Endometrial microvascular endothelial cells (primary cell): ENCODE results near the gene ZNF548. TPM values are rescaled to one million over a fixed set of nuclear protein-coding genes. Genes with fewer than 3 reads are reported as not detected.

Source experiments
- in situ Hi-C: cut with HindIII; loops from 2 replicates; pipeline ENCODE4 v1.10.0; 2017; ENCODE audit warnings: low sequenced_read_pairs, low pct_unique_long_range_greater_than_20kb; ENCODE audit errors: inconsistent ontology term
- total RNA-seq: library from RNA; depleted of rRNA; stranded (reverse); fragments of >200 nt; gene quantifications from one replicate; pipeline ENCODE4 v1.2.3, GENCODE V29; 2015; ENCODE audit errors: inconsistent ontology term

ZNF548 gene
- total RNA-seq, 1 donor from 2014 or later = 7.5 TPM

DNA sequence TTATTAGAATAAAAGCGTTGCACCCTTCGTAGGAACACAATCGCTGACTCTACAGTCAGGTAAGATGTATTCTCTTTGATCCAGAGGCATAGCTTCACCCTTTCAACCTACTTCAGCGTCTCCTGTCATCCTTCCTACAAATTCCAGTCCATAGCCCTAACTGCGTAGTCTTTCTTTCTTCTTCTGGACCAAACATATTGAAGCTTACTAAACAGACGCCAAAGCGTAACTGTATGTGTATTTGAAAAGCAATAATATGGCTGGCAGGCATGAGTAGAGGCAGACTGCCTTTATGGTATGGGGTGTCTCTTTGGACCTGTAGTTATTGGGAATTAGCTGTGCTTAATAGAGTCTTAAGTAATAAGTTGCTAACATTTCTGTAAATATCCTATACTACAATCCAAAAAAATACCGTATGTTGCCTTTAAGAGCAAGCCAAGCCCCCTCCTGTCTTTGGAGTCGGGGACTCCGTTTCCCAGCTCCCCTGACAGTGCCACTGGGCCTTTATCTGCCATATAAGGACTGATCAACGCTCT lies 392 bp upstream of the ZNF548 start:
- in situ Hi-C loops = no loop called here

DNA sequence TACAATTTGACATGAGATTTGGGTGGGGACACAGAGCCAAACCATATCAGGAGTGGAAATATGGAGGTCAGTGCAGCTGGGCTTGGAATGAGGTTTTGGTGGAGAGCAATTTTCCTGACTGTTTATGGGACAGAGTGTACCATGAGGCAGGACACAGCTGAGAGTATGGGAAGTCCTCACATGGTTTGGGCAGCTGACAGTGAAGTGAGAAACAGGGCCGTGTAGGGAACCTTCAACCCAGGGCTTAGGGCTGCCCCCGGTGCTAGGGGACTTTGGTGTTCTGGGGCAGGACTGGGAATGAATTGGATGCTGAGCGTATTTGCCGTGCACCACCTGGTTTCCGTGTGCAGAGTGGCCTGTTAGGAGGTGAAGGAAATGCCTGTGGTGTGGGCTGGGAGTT lies 6.1 kb downstream of the ZNF548 start:
- in situ Hi-C loops = no loop called here

DNA sequence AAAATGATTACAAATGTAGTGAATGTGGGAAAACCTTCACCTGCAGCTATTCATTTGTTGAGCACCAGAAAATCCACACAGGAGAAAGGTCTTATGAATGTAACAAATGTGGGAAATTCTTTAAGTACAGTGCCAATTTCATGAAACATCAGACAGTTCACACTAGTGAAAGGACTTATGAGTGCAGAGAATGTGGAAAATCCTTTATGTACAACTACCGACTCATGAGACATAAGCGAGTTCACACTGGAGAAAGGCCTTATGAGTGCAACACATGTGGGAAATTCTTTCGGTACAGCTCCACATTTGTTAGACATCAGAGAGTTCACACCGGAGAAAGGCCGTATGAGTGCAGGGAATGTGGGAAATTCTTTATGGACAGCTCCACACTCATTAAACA lies 9.2 kb downstream of the ZNF548 start:
- in situ Hi-C loops = no loop called here

DNA sequence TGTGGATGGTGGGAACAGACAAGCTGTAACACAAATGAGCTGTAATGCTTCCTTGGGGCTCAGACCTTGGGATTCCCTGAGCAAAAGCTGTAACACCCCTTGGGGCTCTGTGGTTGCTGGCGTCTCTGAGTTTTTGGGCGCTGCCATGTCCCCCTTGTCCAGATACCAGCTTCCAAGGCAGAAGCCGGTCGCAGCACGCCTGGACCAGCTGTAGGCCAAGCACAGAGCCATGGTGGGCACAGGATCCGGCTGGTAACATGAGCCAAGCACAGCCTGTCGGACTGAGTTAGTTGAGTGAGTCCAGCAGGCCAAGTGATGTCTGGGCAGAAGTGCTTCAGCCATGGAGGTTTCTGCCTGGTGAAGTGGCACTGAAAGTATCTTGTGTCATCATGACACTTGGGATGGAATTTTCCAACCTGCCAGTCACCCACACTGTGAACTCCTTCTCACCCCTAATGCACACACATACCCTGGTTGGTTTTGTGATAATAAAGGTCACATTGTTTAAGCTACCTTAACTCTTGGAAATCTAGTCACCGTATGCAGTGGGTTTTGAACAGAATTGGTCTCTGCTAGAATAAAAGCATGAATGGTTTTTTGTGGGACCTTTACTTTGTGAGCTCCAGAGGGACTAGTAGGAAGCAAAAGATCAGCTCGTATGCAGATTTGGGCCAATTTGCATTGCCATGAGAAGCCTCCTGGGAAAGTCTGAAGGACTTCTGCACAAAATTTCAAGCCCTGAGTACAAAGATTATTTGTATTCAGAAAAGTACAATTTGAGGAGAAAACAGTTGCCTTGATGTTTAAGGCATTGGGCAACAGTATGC lies 14.3 kb downstream of the ZNF548 start:
- in situ Hi-C loops = no loop called here

DNA sequence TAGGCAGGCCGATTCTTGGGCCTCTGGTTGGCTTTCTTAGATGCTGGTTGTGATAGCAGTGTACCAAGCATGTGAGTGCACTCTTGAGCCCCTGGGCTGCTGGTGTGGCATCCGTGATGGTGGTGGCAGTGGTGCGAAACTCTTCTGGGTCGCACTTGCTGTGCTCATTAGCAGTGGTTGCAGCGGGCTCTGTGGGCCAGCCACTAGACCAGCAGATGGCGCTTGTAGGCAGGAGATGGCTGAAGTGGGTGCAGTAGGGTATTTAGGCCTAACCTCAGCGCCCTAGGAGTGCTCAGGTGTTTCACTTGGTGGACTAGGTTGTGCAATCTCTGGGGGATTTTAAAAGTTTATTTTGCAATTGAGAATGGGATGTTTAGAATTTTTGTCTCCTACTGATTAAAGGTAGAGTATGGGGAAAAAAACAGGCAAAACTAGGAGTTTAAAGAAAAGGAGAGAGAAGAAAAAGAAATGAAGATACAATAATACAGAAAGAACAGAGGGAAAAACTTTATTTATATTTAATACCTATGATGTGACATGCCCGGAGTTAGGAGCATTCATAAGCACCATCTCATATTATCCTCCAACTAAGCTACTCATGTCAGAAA lies 17.0 kb downstream of the ZNF548 start:
- in situ Hi-C loops = no loop called here

DNA sequence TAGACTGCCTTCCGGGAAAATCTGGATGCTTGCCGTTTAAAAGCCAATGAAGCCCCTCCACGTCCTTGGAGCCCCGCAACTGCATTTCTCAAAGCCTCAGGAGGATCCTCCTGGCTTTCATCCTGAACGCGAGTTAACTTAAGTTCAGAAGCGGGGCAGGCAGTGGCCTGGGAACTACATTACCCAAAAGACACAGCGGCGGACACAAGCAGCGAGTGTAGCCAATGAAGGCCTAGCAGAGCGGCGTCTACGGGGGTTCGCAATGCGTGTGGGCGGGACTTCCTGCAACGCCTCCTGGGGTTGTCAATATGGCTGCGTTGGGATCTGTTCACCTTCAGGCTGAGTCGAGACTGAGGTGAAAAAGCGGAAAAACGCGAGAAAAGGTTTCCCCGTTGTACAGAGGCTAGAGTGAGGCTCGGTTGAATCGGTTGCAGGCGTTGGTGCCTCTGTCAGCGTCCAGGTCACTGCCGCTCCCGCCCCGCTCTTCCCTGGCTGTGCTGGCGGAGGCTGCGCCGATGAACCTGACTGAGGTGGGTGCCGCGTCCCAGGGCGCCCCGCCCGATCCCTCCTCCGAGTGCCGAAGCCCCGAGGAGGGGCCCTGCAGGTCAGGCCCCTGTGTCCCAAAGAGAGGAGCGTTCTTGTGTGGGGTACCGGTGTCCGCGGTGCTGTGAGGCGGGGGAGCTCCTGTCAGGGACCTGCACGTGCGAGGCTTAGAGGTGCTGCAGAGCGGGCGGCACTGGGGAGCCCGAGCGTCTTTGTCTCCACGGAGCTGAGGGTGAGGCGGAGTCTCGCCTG lies 21.4 kb downstream of the ZNF548 start, which contains the start of gene ZNF17:
Gene ZNF17 (plus strand): TSS at position 285 of the 795 bp plus-strand sequence. CDS start 2,455 bp downstream, outside the sequence.
- in situ Hi-C loops = no loop called here

DNA sequence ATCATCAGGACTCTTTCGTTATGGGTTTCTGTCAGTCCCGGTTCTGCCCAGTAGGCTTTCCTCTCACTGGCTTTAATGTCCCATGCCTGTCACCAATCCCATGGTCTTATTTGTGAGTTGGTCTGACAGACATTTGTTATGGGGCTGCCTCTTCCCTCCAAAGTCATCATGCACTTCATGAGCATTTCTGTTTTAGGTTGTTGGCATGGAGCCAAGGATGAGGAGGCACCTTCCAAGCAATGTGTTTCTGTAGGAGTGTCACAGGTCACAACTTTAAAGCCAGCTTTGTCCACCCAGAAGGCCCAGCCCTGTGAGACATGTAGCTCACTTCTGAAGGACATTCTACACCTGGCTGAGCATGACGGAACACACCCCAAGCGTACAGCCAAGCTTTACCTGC lies 29.8 kb downstream of the ZNF548 start:
- in situ Hi-C loops = no loop called here

DNA sequence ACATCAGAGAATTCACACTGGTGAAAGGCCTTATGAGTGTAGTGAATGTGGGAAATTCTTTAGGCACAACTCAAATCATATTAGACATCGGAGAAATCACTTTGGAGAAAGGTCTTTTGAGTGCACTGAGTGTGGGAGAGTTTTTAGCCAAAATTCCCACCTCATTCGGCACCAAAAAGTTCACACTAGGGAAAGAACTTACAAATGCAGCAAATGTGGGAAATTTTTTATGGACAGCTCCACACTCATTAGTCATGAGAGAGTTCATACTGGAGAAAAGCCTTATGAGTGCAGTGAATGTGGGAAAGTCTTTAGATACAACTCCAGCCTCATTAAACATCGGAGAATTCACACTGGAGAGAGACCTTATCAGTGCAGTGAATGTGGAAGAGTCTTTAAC lies 31.4 kb downstream of the ZNF548 start:
- in situ Hi-C loops = no loop called here

DNA sequence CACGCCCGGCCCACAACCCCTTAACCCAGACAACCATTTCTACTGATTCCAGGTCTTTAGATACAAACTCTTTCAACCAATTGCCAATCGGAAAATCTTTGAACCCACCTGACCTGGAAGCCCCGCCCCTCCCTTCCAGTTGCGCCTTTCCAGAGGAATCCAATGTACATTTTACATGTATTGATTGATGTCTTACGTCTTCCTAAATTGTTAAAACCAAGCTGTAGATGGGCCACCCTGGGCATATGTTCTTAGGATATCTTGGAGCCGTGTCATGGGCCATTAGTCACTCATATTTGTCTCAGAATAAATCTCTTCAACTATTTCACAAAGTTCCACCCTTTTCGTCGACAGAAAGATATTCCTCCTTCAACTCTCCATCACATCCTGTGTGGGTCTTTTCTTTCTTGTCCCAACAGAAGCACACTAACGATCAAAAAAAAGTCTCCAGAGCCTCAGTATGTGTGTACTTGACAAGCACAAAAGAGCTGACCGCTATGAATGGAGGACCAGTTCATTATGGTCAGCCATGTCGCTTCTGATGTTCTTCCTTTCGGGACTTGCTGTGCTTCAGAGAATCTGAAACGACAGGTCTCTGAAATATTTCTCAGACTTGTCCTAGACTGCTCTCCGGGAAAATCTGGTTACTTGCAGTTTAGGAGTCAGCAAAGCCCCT lies 44.9 kb downstream of the ZNF548 start:
- in situ Hi-C loops = no loop called here

DNA sequence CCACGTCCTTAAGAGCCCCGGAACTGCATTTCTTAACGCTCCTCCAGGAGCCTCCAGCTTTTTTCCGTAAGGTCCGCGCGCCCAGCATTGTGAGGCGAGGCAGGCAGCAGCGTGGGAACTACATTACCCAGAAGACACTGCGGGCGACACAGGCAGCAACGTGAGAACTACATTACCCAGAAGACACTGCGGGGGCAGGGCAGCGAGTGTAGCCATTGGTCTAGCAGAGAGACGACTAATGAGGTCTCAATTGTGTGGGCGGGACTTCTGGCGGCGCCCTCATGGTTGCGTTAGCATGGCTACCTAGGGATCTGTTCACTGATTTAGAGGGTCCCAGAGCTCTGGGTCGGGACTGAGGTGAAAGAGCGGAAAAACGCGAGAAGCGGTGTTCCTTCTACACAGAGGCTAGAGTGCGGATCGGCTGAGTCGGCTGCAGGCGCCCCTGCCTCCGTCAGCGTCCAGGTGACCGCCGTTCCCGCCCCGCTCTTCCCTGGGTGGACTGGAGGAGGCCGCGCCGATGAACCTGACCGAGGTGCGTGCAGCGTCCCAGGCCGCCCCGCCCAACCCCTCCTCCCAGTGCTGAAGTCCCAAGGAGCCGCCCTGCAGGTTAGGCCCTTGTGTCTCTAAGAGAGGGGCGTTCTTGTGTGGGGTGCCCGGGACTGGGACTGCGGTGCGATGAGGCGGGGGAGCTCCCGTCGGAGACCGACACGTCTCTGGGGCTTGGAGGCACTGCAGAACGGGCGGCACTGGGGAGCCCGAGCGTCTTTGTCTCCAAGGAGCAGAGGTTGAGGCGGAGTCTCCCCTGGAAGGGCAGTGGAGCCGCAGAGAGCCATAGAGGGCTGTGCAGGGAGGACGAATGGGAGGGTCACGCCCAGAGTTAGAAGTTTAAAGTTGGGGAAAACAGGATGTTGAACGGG lies 45.7 kb downstream of the ZNF548 start, which contains the start of gene ZNF749:
Gene ZNF749 (plus strand): TSS at position 264 of the 917 bp plus-strand sequence. CDS start 254 bp downstream, at position 518.
- in situ Hi-C loops = no loop called here

DNA sequence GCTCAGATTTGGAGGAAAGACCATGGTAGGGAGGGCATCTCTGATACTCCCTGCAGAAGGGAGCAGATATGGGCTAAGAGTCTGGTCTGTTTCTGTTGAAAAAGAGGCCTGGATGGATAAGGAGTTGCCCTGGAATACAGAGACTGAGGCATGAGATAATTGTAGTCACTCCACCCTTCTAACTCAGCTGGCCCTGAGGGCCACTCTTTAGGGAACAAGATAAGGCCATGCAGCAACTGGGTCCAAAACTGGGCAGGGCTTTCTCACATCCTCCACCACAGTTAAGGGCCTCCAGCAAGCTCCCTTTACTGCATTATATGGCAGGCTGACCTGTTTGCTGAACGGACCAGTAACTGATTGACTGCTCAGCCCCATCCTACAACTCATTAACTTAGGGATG lies 46.8 kb downstream of the ZNF548 start:
- in situ Hi-C loops = no loop called here

DNA sequence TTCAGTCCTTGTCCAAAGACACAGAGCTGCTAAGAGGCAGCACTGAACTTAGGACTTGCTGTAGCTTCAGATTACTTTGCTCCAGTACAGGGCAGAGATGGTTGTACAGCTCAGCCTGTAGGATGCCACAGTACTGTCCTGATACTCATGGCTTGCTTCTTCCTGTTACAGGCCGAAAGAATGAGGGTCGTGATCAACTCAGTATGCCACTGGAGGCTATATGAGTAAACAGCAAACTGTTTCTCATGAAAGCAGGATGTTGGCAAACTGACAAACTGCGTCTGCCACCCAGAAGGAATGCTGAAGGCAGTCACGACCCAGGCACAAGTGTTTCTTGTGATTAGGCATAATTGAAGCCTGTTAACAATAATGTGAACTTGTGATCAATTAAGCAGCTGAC lies 48.3 kb downstream of the ZNF548 start:
- in situ Hi-C loops = no loop called here

DNA sequence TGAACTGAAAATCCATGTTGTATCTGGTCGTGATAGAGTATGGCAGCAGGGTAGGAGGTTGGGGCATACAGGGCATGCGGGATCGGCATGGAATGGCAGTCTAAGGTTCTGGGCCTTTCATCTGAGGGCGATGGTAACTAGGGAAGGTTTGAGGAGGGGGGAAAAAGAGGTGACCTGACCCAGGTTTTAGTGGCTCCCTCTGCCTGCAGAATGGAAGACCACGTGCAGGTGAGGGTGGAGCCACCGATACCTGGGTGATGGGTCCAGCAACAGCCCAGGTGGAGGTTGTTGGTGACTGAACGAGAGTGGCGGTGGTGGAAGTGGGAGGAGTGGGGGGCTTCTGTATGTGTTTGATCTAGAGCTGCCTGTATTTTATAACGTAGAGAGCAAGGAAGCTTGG lies 49.3 kb downstream of the ZNF548 start:
- in situ Hi-C loops = no loop called here

DNA sequence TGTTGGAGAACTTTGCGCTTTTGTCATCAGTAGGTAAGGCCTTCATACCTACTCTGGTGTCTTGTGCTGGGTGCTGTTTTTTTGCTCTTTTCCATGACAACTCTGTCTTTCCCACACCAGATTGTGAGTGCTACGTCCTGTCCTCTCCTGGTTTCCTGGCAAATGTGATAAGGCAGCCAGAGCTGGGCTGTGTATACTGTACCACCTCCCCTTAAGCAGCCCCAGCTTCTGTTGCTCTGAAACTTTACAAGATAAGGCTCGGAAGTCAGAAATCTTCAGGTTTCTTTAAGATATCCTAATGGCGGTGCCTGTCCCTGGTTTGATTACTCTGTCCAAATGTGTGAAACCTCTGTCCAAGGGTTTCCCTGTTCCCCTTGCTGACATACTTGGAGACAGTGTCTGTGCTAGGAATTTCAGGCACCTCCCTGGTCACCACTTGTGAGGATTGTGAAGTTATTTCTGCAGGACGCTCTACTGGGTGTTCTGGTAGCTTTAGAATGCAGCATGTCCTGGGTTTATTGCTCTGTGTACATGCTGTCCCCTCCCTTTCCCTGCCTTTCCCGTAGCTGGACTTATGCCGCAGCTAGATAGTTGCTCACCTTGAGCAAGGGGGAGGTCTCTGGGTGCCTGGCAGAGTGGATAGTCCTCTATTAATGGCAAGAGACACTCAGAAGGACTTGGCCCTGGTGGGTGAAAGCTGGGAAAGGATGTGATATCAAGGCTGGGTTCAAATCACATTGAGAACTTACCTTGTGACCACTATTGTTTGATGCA lies 52.5 kb downstream of the ZNF548 start:
- in situ Hi-C loops = no loop called here

DNA sequence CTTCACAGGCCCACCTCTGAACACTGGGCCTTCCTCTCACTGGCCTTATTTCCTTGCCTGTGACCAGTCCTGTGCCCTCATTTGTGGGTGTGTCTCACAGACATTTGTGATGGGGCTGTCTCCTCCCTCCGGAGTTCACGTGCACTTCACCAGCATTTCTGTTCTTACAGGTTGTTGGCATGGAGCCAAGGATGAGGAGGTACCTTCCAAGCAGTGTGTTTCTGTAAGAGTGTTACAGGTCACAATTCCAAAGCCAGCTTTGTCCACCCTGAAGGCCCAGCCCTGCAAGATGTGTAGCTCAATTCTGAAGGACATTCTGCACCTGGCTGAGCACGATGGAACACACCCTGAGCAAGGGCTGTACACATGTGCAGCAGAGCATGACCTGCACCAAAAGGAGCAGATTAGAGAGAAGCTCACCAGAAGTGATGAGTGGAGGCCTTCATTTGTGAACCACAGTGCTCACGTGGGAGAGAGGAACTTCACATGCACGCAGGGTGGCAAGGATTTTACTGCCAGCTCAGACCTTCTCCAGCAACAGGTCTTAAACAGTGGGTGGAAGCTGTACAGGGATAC lies 53.6 kb downstream of the ZNF548 start:
- in situ Hi-C loops = no loop called here

DNA sequence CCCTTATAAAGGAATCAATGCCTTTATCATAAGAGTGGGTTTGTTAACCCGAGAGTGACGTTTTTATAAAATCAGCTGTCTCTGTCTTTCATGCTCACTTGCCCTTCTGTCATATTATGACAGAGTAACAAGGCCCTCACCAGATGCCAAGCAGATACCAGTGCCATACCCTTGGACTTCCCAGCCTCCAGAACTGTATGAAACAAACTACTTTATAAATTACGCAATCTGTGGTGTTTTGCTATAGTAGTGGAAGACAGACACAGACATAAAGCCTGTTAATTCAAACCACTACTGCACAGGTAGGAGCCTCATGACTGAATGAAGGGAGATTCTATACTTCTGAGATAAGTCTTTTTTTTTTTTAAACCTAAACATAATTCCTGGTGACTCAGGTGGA lies 62.7 kb downstream of the ZNF548 start:
- in situ Hi-C loops = no loop called here
